Astrocyte of the spinal cord (primary cell): Measurements from ENCODE around the gene LRRC4C.

Experiments used
- DNase-seq: peaks from one replicate; pipeline ENCODE4 v3.0.0; 2011; ENCODE audit warnings: low read depth, low spot score
- H3K4me3 ChIP-seq: 2 replicates; pipeline ENCODE4 v1.5.1; 2011; ENCODE audit warnings: low read depth, mild to moderate bottlenecking, low read length, moderate library complexity
- in situ Hi-C: cut with HindIII; loops from 2 replicates; pipeline ENCODE4 v1.10.0; 2017; ENCODE audit warnings: low sequenced_read_pairs
- TF ChIP-seq, protein P1 (sequence below): IDR thresholded peaks from 2 replicates; pipeline ENCODE4 v1.5.1; 2012; ENCODE audit warnings: low read depth, mild to moderate bottlenecking, low read length, inconsistent platforms

Gene LRRC4C

DNA sequence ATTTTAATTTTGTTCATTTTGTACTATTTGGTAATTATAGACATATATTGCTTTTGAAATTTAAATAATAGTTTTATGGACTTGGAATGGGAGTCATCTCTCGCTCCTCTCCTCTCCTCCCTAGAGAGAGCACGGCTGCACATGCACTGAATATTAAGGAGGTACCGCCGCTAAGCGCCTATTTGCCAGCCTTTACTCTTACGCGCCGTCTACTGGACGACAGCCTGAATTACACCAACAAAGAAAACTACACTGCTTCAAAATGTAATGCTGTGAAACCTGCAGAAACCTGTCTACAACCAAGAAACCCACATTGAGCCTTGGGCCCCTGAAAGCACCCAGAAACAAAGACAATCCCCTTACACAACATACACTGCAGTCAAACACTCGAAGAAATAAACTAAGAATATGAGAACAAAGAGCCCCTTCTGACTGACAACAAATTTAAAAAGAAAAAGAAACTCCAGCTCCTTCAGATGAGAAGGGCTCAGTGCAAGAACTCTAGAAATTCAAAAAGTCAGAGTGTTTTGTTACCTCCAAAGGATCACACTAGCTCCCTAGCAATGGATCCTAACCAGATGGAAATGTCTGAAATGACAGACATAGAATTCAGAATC lies 737.2 kb downstream of the LRRC4C start:
- TF ChIP-seq, protein P1, sequence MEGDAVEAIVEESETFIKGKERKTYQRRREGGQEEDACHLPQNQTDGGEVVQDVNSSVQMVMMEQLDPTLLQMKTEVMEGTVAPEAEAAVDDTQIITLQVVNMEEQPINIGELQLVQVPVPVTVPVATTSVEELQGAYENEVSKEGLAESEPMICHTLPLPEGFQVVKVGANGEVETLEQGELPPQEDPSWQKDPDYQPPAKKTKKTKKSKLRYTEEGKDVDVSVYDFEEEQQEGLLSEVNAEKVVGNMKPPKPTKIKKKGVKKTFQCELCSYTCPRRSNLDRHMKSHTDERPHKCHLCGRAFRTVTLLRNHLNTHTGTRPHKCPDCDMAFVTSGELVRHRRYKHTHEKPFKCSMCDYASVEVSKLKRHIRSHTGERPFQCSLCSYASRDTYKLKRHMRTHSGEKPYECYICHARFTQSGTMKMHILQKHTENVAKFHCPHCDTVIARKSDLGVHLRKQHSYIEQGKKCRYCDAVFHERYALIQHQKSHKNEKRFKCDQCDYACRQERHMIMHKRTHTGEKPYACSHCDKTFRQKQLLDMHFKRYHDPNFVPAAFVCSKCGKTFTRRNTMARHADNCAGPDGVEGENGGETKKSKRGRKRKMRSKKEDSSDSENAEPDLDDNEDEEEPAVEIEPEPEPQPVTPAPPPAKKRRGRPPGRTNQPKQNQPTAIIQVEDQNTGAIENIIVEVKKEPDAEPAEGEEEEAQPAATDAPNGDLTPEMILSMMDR = peak; percentile 68
- peak; percentile 12 for DNase-seq
- H3K4me3 ChIP-seq = no peak overlapping the region
- in situ Hi-C loops = no loop called here

DNA sequence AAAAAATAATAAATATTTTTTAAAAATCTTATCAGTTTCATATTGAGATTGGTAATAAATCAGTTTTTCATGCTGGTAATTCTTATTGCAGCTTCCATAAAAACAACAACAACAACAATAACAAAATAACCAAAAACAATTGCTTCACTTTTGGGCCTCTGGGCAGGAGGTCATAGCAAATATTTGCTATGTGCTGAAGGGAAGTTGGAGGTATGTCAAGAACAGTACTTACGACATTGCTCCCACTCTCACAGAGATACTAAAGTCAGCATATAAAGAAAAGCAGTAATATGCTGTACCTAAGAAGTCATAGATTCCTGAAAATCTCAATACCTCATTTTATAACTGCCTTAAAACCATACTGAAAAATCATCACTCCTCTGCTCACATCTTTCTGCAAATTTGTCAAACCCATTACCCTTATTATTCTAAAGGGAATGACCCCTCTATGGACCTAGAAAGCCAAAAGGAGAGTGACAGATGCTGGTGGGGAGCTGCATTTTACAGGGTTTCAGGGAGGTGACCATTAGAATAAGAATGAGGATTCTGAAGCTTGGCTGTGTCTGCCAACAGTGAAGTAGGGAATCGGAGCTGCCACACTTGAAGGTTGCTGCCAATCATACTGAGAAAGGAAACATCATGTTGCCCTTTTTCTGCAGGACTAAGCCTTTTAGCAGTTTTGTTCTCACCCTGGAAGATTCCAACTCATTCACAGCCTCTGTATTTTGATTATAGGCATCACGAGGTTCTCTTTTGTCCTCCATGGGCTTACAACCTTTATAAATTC lies 742.9 kb downstream of the LRRC4C start:
- TF ChIP-seq, protein P1 = no peak
- no peak overlapping the region for H3K4me3 ChIP-seq
- DNase-seq = no peak
- in situ Hi-C loops = no loop called here

DNA sequence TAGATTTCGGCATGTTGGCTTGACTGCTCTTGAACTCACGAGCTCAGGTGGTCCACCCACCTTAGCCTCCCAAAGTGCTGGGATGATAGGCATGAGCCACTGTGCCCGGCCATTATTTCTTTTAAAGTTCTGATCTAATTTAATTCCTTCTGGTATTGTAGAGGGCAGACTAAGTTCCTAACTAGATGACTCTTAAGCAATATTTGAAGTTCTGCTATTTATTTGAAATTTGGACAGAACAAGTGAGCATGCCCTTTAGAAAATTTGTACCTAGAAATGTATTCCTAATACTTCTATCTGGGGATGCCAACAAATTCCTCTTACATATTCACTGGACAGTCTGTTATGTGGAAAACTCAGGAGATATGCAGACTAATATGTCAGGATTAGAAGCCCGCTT lies 746.4 kb downstream of the LRRC4C start:
- H3K4me3 ChIP-seq = no peak overlapping the region
- TF ChIP-seq, protein P1 = no peak
- in situ Hi-C loops = no loop called here
- DNase-seq = no peak

DNA sequence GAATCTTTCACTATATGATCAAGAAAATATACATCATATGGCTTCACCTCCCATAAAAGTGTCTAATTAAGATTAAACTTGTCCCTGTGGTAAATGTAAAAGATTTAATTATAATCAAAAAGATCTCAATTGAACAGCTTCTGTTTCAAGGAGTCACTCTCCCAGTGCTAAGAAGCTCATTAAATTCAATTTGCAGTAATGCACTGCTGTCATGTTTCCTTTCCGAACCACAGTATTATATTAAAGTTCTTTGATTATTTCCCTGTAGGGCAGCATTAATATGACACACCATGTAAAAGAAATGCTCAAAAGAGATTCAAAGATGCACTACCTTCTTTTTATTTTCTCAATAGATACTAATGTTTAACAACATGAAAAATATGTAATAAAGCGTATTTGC lies 758.4 kb downstream of the LRRC4C start:
- DNase-seq = no peak
- in situ Hi-C loops = no loop called here
- TF ChIP-seq, protein P1 = no peak
- no peak overlapping the region for H3K4me3 ChIP-seq

DNA sequence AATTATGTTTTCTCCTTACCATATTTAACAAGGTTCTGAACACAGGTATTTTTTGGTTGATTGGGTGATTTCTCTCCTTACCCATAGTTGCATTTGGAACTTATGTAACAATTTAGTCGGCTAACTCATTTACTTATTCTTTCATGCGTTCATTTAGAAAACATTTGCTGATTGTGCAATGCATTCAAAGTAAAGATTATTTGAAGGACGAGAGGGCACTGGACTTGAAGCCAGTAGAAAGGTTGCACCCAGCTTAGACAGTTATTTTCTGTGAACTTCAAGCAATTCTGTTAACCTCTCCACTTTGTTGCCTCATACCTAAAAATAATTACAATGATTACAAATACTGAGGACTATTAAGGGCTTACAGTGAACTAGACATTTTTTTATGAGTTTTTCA lies 769.6 kb downstream of the LRRC4C start:
- in situ Hi-C loops = no loop called here
- TF ChIP-seq, protein P1 = no peak

DNA sequence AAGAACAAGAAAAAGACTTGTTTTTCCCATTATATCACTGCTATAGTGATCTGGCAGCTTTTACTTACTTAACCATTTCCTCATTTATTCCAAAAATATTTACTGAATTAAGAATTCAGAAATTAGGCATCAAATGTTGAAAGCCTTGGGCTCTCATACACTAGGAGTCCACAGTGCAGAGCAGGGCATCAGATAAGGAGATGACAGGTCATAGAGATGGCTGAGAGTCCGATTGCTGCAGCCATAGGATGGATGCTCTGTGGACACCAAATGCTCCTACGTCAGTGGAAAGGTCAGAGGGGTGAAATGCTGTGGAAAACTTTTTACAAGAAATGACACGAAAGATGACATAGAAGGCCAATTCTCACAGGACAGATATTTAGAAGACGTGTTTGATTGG lies 771.1 kb downstream of the LRRC4C start:
- no peak overlapping the region for H3K4me3 ChIP-seq
- TF ChIP-seq, protein P1 = no peak
- DNase-seq = no peak
- in situ Hi-C loops = no loop called here

More for the DNA sequence above, 769.6 kb downstream of the LRRC4C start:
- no peak overlapping the region for H3K4me3 ChIP-seq
- no peak for DNase-seq
